ENCODE data around the gene DNM3. TPM values are rescaled to one million over a fixed set of nuclear protein-coding genes. Genes with fewer than 3 reads are reported as not detected.
"Not testable (repeated sequence)": the region's sequence is repeated elsewhere in the genome, so short reads cannot be mapped to it uniquely, and the experiment has no call there.

The DNM3 gene
- total and polyA plus RNA-seq, 2 donors (not counting 3 experiments of a cell fraction or from before 2014, with no cell fraction given), result 1.4 to 2.5 TPM

DNA sequence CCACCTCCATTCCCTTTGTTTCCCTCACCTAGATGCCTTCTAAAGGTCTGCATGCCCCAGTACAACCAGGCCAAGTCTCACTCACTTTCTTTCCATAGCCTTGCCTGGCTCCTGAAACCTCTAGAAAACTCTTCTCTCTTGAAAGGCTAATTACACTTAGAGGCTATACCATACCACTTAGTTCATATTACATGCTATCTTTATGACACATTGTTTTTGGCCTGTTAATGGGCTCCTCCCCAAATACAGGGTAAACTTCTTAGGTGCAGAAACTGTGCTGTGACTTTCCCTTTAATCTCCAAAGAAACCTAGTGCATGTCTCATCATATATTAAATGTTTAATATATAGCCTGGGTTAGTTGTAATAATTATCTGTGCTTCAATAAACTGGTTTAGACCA is 522.6 kb downstream of the DNM3 start:
- no peak overlapping the region for H3K4me3 ChIP-seq (replicated peaks in 1 of 3; ENCODE audit: insufficient read depth in 1 of 3, low read depth in 1 of 3, low read length in 3 of 3)
- BruUV-seq (replicated peaks), result no TSS peak
- no peak overlapping the region for H2AFZ ChIP-seq (ENCODE audit: low read depth, low read length)
- H3K36me3 ChIP-seq (ENCODE audit: control insufficient read depth in 2 of 2, extremely low read depth in 1 of 2, insufficient read depth in 2 of 2, low read length in 2 of 2), result no peaks in the 10 kb centered on the region
- dilution Hi-C loops (cut with MboI; ENCODE audit: extremely low pct_ligation_motif_present, low sequenced_read_pairs) (no loop called here), intact Hi-C loops (cut with micrococcal nuclease) (no loop called here)
- H4K20me1 ChIP-seq (replicated peaks; ENCODE audit: control insufficient read depth, extremely low read depth, insufficient read depth, low read length), result no peaks in the 10 kb centered on the region
- ChIA-PET CTCF (no interaction called here), POLR2A (no interaction called here)
- no peak overlapping the region for H3K27ac ChIP-seq (ENCODE audit: insufficient read depth, low read depth, low read length)
- DNase-seq (ENCODE audit: low read depth, low spot score) (no peak), FAIRE-seq (no peak)
- no peaks in the 10 kb centered on the region for H3K79me2 ChIP-seq (ENCODE audit: control insufficient read depth, insufficient read depth, low read length)
- no peak overlapping the region for H3K9ac ChIP-seq (replicated peaks; ENCODE audit: extremely low read depth, insufficient read depth, low read length)
- H3K9me3 ChIP-seq (replicated peaks; ENCODE audit: control insufficient read depth, insufficient read depth, low read length), result no peaks in the 10 kb centered on the region
- TF ChIP-seq FOS (IDR thresholded peaks at IDR 0.05; ENCODE audit: borderline replicate concordance, insufficient read depth, low read length) (no peak), JUN (IDR thresholded peaks at IDR 0.05; ENCODE audit: borderline replicate concordance, insufficient read depth, insufficient read length, low read depth) (no peak), EZH2 (IDR thresholded peaks at IDR 0.05; ENCODE audit: borderline replicate concordance, low read depth, low read length, severe bottlenecking) (no peak), POLR2A (IDR thresholded peaks at IDR 0.05; ENCODE audit: low read depth, low read length) (no peak), GATA2 (IDR thresholded peaks at IDR 0.05; ENCODE audit: insufficient read depth, insufficient read length, low read depth, low read length) (no peak), POLR2AphosphoS5 (IDR thresholded peaks at IDR 0.05; ENCODE audit: insufficient read depth, low read depth, low read length) (no peak), MYC (IDR thresholded peaks at IDR 0.05; ENCODE audit: low read depth, low read length) (no peak)
- TF ChIP-seq, protein P1, sequence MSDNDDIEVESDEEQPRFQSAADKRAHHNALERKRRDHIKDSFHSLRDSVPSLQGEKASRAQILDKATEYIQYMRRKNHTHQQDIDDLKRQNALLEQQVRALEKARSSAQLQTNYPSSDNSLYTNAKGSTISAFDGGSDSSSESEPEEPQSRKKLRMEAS (IDR thresholded peaks at IDR 0.05; ENCODE audit: insufficient read depth, insufficient read length), result no peak
- TF ChIP-seq, protein P2, sequence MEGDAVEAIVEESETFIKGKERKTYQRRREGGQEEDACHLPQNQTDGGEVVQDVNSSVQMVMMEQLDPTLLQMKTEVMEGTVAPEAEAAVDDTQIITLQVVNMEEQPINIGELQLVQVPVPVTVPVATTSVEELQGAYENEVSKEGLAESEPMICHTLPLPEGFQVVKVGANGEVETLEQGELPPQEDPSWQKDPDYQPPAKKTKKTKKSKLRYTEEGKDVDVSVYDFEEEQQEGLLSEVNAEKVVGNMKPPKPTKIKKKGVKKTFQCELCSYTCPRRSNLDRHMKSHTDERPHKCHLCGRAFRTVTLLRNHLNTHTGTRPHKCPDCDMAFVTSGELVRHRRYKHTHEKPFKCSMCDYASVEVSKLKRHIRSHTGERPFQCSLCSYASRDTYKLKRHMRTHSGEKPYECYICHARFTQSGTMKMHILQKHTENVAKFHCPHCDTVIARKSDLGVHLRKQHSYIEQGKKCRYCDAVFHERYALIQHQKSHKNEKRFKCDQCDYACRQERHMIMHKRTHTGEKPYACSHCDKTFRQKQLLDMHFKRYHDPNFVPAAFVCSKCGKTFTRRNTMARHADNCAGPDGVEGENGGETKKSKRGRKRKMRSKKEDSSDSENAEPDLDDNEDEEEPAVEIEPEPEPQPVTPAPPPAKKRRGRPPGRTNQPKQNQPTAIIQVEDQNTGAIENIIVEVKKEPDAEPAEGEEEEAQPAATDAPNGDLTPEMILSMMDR (IDR thresholded peaks at IDR 0.05; ENCODE audit: extremely low read depth in 1 of 2, insufficient read depth in 1 of 2, low read depth in 1 of 2, low read length in 2 of 2), result no peak
- no peak overlapping the region for H3K4me2 ChIP-seq (ENCODE audit: insufficient read depth, low read length)
- no peaks in the 10 kb centered on the region for H3K9me1 ChIP-seq (replicated peaks; ENCODE audit: control insufficient read depth, extremely low read depth, insufficient read depth, low read length)
- H3K27me3 ChIP-seq (ENCODE audit: control insufficient read depth in 2 of 2, insufficient read depth in 2 of 2, low read length in 2 of 2), result no peaks in the 10 kb centered on the region
- H3K4me1 ChIP-seq (ENCODE audit: control insufficient read depth, extremely low read depth, insufficient read depth, low read length), result peaks cover 20% of the 10 kb centered on the region

GRCh38 chr1:172371646-172372045 is 530.3 kb downstream of the DNM3 start:
- H4K20me1 ChIP-seq (replicated peaks; ENCODE audit: control insufficient read depth, extremely low read depth, insufficient read depth, low read length); H3K27ac ChIP-seq (ENCODE audit: insufficient read depth, low read depth, low read length); H3K27me3 ChIP-seq (ENCODE audit: control insufficient read depth in 2 of 2, insufficient read depth in 2 of 2, low read length in 2 of 2); H3K9me3 ChIP-seq (replicated peaks; ENCODE audit: control insufficient read depth, insufficient read depth, low read length); H2AFZ ChIP-seq (ENCODE audit: low read depth, low read length); intact Hi-C loops (cut with micrococcal nuclease); H3K4me3 ChIP-seq (replicated peaks in 1 of 3; ENCODE audit: insufficient read depth in 1 of 3, low read depth in 1 of 3, low read length in 3 of 3); H3K4me1 ChIP-seq (ENCODE audit: control insufficient read depth, extremely low read depth, insufficient read depth, low read length); dilution Hi-C loops (cut with MboI; ENCODE audit: extremely low pct_ligation_motif_present, low sequenced_read_pairs); BruUV-seq (replicated peaks); H3K79me2 ChIP-seq (ENCODE audit: control insufficient read depth, insufficient read depth, low read length); H3K36me3 ChIP-seq (ENCODE audit: control insufficient read depth in 2 of 2, extremely low read depth in 1 of 2, insufficient read depth in 2 of 2, low read length in 2 of 2); FAIRE-seq; H3K9me1 ChIP-seq (replicated peaks; ENCODE audit: control insufficient read depth, extremely low read depth, insufficient read depth, low read length); POLR2A ChIA-PET; H3K4me2 ChIP-seq (ENCODE audit: insufficient read depth, low read length); DNase-seq (ENCODE audit: low read depth, low spot score); H3K9ac ChIP-seq (replicated peaks; ENCODE audit: extremely low read depth, insufficient read depth, low read length): not testable (repeated sequence)
- CTCF ChIA-PET, result interaction anchor here (1.0 to 1.7 kb wide), 2 partner anchors 9 to 13 kb away, joined by 3 read pairs; no protein-coding TSS in a partner anchor
